Panc1 (cell line): ENCODE results near the gene FZD7. TPM values are rescaled to one million over a fixed set of nuclear protein-coding genes. Genes with fewer than 3 reads are reported as not detected.

Experiments
- ATAC-seq: fragments of 200-7000 bp; cut with Tn5 transposase; 2 replicates; pipeline ENCODE4 v1.9.1; 2020; ENCODE audit warnings: mild to moderate bottlenecking, moderate library complexity
- BruUV-seq: library from RNA; stranded (reverse); fragments of 400-500 nt; replicated peaks from 2 replicates; lab custom pipeline; 2021; lab: Mats Ljungman, UMichigan
- CTCF ChIA-PET: fragments of 300-600 bp; sonication (Branson Sonifier 250); formaldehyde crosslinking; loops from one replicate; lab custom pipeline; 2022; ENCODE audit warnings: antibody characterized with exemption; lab: Charles Lee
- POLR2A ChIA-PET: fragments of 300-600 bp; sonication (Branson Sonifier 250); formaldehyde crosslinking; loops from one replicate; lab custom pipeline; 2022; ENCODE audit warnings: antibody characterized with exemption; lab: Charles Lee
- DNase-seq: peaks from one replicate; pipeline ENCODE4 v3.0.0-alpha.2; 2010; ENCODE audit warnings: low read depth, low spot score
- H3K27ac ChIP-seq: 2 replicates; pipeline ENCODE4 v1.5.1; 2011; ENCODE audit warnings: mild to moderate bottlenecking, low read length, inconsistent platforms
- H3K27me3 ChIP-seq: fragments of 200-500 bp; sonication (Bioruptor generic); 2 replicates; pipeline ENCODE4 v1.6.0; 2014; ENCODE audit warnings: low read length, inconsistent platforms; ENCODE audit not compliant: control insufficient read depth, insufficient read depth
- H3K36me3 ChIP-seq: fragments of 200-500 bp; sonication (Bioruptor generic); 2 replicates; pipeline ENCODE4 v1.5.1; 2014; ENCODE audit warnings: inconsistent platforms, mild to moderate bottlenecking, low read length, moderate library complexity; ENCODE audit not compliant: control insufficient read depth, insufficient read depth
- H3K4me1 ChIP-seq: 2 replicates; pipeline ENCODE4 v1.5.1; 2011; ENCODE audit warnings: inconsistent platforms, mild to moderate bottlenecking, low read length, moderate library complexity; ENCODE audit not compliant: control insufficient read depth, insufficient read depth
- H3K4me3 ChIP-seq, 2 experiments: 2 replicates each; pipeline ENCODE4 v1.5.1; 2011 to 2012; ENCODE audit warnings: low read depth in 2 of 2, low read length in 2 of 2, mild to moderate bottlenecking in 2 of 2, inconsistent platforms in 1 of 2, moderate library complexity in 1 of 2
- H3K9me3 ChIP-seq: fragments of 200-500 bp; sonication (Bioruptor generic); 2 replicates; pipeline ENCODE4 v1.5.1; 2014; ENCODE audit warnings: low read depth, mild to moderate bottlenecking, inconsistent platforms, low read length, moderate library complexity; ENCODE audit not compliant: control insufficient read depth, insufficient read depth
- CTCF ChIP-seq: fragments of 450-650 bp; IDR thresholded peaks from 2 replicates; pipeline ENCODE4 v1.5.1; 2017; ENCODE audit warnings: mild to moderate bottlenecking
- POLR2AphosphoS5 ChIP-seq: IDR thresholded peaks from 2 replicates; pipeline ENCODE4 v1.6.1; 2012; ENCODE audit warnings: mild to moderate bottlenecking, low read depth, low read length, moderate library complexity
- REST ChIP-seq, 2 experiments: IDR thresholded peaks; 2 replicates each; pipeline ENCODE4 v1.6.1; 2011 to 2012; ENCODE audit warnings: low read depth in 2 of 2, control low read depth in 1 of 2, low read length in 1 of 2, mild to moderate bottlenecking in 1 of 2, moderate library complexity in 1 of 2; ENCODE audit not compliant: insufficient read depth in 1 of 2
- SIN3A ChIP-seq: IDR thresholded peaks from 2 replicates; pipeline ENCODE4 v1.6.1; 2012; ENCODE audit warnings: low read depth, mild to moderate bottlenecking, low read length, moderate library complexity, borderline replicate concordance; ENCODE audit not compliant: insufficient read depth
- TCF7L2 ChIP-seq: IDR thresholded peaks from 2 replicates; pipeline ENCODE4 v1.6.1; 2011; ENCODE audit warnings: mild to moderate bottlenecking, low read depth, low read length, inconsistent platforms
- in situ Hi-C: cut with HindIII; loops from 2 replicates; pipeline ENCODE4 v1.10.0; 2016; ENCODE audit warnings: low sequenced_read_pairs, low pct_unique_long_range_greater_than_20kb
- intact Hi-C: fragments of 100-400 bp; cut with micrococcal nuclease; formaldehyde crosslinking; loops from one replicate; pipeline ENCODE4 v1.10.0; 2022; ENCODE audit not compliant: unreplicated experiment
- total RNA-seq: library from RNA; stranded (reverse); gene quantifications from one replicate; pipeline ENCODE4 v1.2.1, GENCODE V29; 2021; ENCODE audit not compliant: unreplicated experiment

Gene FZD7
- total RNA-seq, 1 experiment from 2014 or later: 38.1 TPM

DNA sequence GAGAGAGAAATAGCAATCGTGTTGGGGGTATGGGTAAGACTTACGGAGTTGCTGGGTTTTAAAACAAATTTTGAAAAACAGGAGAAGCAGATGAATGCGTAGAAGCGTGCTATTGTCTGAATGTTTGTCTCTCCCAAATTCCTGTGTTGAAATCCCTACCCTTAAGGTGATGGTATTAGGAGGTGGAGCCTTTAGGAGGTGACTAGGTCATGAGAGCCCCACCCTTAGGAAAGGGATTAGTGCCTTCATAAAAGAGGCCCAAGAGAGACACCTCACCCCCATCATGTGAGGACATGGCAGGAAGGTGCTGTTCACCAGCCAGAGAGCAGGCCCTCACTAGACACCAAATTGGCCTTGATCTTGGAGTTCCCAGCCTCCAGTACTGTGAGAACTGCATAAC lies 40.7 kb upstream of the FZD7 start:
- no TSS peak for BruUV-seq
- CTCF ChIA-PET: no interaction called here
- Histone ChIP-seq H3K4me3 (no peak overlapping the region), H3K36me3 (no peaks in the 10 kb centered on the region), H3K27me3 (no peaks in the 10 kb centered on the region), H3K4me1 (no peaks in the 10 kb centered on the region), H3K9me3 (no peaks in the 10 kb centered on the region), H3K27ac (no peak overlapping the region)
- in situ Hi-C loops (no loop called here), intact Hi-C loops (no loop called here)
- TF ChIP-seq POLR2AphosphoS5 (no peak), TCF7L2 (no peak), SIN3A (no peak), REST (IDR thresholded peaks at IDR 0.05; ENCODE audit: insufficient read depth in 1 of 2, low read depth in 2 of 2, low read length in 1 of 2) (no peak)
- DNase-seq (no peak), ATAC-seq (no peak)
- POLR2A ChIA-PET: no interaction called here

GRCh38 chr2:201994973-201995638 lies 38.5 kb upstream of the FZD7 start:
- ATAC-seq: no peak
- POLR2A ChIA-PET: no interaction called here

More at GRCh38 chr2:201994973-201995638, 38.5 kb upstream of the FZD7 start:
- Histone ChIP-seq H3K4me1 (no peaks in the 10 kb centered on the region), H3K36me3 (no peaks in the 10 kb centered on the region), H3K27ac (no peak overlapping the region), H3K4me3 (no peak overlapping the region), H3K27me3 (no peaks in the 10 kb centered on the region), H3K9me3 (no peaks in the 10 kb centered on the region)
- no peak for DNase-seq
- no peak for TF ChIP-seq SIN3A
- TF ChIP-seq POLR2AphosphoS5: no peak
- no peak for TF ChIP-seq CTCF
- TF ChIP-seq TCF7L2: no peak
- no peak for TF ChIP-seq REST (IDR thresholded peaks at IDR 0.05; ENCODE audit: insufficient read depth in 1 of 2, low read depth in 2 of 2, low read length in 1 of 2)
- in situ Hi-C loops: no loop called here
- no TSS peak for BruUV-seq
- CTCF ChIA-PET: no interaction called here
- intact Hi-C loops: no loop called here
